GM20000 (cell line): ENCODE data around the gene CNTN1.

Experiments used
- DNase-seq: peaks from one replicate; pipeline ENCODE4 v3.0.0; 2012; ENCODE audit warnings: low spot score
- TF ChIP-seq, protein P1 (sequence below): IDR thresholded peaks from 2 replicates; pipeline ENCODE4 v1.5.1; 2012; ENCODE audit warnings: mild to moderate bottlenecking, control low read depth; ENCODE audit errors: extremely low read depth, missing control alignments

CNTN1 gene

GRCh38 chr12:40874868-40875267 is 182.6 kb downstream of the CNTN1 start:
- no peak for DNase-seq
- TF ChIP-seq, protein P1, sequence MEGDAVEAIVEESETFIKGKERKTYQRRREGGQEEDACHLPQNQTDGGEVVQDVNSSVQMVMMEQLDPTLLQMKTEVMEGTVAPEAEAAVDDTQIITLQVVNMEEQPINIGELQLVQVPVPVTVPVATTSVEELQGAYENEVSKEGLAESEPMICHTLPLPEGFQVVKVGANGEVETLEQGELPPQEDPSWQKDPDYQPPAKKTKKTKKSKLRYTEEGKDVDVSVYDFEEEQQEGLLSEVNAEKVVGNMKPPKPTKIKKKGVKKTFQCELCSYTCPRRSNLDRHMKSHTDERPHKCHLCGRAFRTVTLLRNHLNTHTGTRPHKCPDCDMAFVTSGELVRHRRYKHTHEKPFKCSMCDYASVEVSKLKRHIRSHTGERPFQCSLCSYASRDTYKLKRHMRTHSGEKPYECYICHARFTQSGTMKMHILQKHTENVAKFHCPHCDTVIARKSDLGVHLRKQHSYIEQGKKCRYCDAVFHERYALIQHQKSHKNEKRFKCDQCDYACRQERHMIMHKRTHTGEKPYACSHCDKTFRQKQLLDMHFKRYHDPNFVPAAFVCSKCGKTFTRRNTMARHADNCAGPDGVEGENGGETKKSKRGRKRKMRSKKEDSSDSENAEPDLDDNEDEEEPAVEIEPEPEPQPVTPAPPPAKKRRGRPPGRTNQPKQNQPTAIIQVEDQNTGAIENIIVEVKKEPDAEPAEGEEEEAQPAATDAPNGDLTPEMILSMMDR, result no peak

- no peak for DNase-seq
- TF ChIP-seq, protein P1, result no peak
These were observed 197.1 kb downstream of the CNTN1 start for GRCh38 chr12:40889329-40889728.

GRCh38 chr12:40892528-40892927 is 200.3 kb downstream of the CNTN1 start:
- DNase-seq, result no peak

DNA sequence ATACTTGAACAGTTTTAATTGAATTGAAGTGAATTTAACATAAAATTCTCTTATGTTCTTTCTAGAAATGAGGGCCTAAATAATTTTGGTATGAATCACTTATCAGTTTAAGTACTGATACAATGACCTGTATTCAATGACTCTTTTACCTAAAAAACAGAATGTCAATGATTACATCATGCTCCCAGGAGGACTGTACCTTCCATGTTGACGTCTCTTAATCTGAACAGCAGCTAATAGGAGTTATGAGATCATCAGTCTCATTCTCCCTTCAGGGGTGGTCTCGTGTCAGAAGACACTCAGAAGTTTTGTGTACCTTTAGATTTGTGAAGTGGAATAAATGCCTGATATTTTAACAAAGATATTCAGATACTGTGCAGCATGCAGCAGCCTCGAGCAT is 206.3 kb downstream of the CNTN1 start:
- TF ChIP-seq, protein P1, result no peak
- no peak for DNase-seq

More at GRCh38 chr12:40892528-40892927, 200.3 kb downstream of the CNTN1 start:
- TF ChIP-seq, protein P1, result no peak

- TF ChIP-seq, protein P1, result no peak
- DNase-seq, result no peak
These were observed 210.8 kb downstream of the CNTN1 start for GRCh38 chr12:40903040-40903439.

DNA sequence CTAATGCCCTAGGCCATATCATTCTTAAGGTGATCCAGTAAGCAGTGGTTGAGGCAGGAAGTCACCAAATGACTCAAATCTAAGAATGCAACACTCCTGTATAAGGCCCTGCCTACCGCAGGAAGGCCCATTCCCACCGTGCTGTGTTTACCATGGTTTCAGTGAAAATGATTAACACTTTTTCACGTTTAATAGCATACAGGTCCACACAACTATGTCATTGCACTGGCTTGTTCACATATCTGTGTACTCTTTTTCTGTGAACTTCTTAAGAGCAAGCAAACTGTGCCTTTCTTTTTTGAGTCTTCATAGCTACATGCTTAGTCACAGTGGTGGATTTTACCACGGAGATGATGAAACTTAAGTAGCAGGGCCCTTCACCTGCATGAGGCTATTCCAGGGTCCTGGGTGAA is 214.9 kb downstream of the CNTN1 start:
- DNase-seq, result peak; percentile 3
- TF ChIP-seq, protein P1, result no peak

DNA sequence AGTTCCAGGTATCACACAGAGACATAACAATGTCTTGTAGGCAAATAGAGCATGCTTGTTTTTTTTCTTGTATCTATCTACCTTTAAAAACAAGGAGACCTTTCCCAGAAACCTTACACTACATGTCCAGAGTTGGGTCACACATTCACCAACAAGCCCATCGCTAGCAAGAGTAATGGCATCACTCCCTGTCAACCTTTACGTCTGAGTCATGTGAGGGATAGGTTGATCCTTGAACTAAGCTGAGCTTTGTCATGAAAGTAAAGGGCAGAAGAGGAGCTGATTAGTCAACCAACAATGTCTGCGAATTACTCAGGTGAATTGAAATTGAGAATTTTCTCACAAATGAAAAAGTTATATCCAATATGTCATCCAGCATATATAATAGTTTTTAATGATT is 219.4 kb downstream of the CNTN1 start:
- TF ChIP-seq, protein P1, result no peak
- no peak for DNase-seq
